HUES48 (cell line): ENCODE data around the gene HNF1B.

Experiments used
- H3K27ac ChIP-seq: one replicate; pipeline ENCODE4 v1.7.0; 2013; ENCODE audit warnings: low read depth, low read length, inconsistent platforms
- H3K27me3 ChIP-seq: 2 replicates; pipeline ENCODE4 v1.6.1; 2013; ENCODE audit warnings: mild to moderate bottlenecking, low read length; ENCODE audit not compliant: control insufficient read depth, insufficient read depth
- H3K36me3 ChIP-seq: 2 replicates; pipeline ENCODE4 v1.6.1; 2013; ENCODE audit warnings: low read length; ENCODE audit not compliant: control insufficient read depth, insufficient read depth
- H3K4me1 ChIP-seq: 2 replicates; pipeline ENCODE4 v1.6.1; 2013; ENCODE audit warnings: mild to moderate bottlenecking, low read length; ENCODE audit not compliant: control insufficient read depth, insufficient read depth
- H3K4me3 ChIP-seq: 2 replicates; pipeline ENCODE4 v1.5.1; 2013; ENCODE audit warnings: mild to moderate bottlenecking, low read depth, low read length
- H3K9ac ChIP-seq: 2 replicates; pipeline ENCODE4 v1.6.1; 2013; ENCODE audit warnings: mild to moderate bottlenecking, low read depth, low read length, moderate library complexity
- H3K9me3 ChIP-seq: 2 replicates; pipeline ENCODE4 v1.6.1; 2013; ENCODE audit warnings: low read length; ENCODE audit not compliant: control insufficient read depth, insufficient read depth

Gene HNF1B

GRCh38 chr17:37700881-37701280, 44.0 kb downstream of the HNF1B start:
- Histone ChIP-seq H3K9me3 (no peaks in the 10 kb centered on the region), H3K4me3 (no peak overlapping the region), H3K36me3 (no peaks in the 10 kb centered on the region)

GRCh38 chr17:37699285-37699973, 45.4 kb downstream of the HNF1B start:
- Histone ChIP-seq H3K4me3 (no peak overlapping the region), H3K9me3 (peaks cover 9% of the 10 kb centered on the region), H3K36me3 (no peaks in the 10 kb centered on the region), H3K27me3 (no peaks in the 10 kb centered on the region), H3K9ac (no peak overlapping the region), H3K27ac (no peak overlapping the region), H3K4me1 (no peaks in the 10 kb centered on the region)

More at GRCh38 chr17:37700881-37701280, 44.0 kb downstream of the HNF1B start:
- Histone ChIP-seq H3K27me3 (no peaks in the 10 kb centered on the region), H3K27ac (no peak overlapping the region), H3K4me1 (no peaks in the 10 kb centered on the region), H3K9ac (no peak overlapping the region)

GRCh38 chr17:37698911-37699255, 46.0 kb downstream of the HNF1B start:
- no peak overlapping the region for H3K9ac ChIP-seq
- no peaks in the 10 kb centered on the region for H3K27me3 ChIP-seq
- H3K27ac ChIP-seq = no peak overlapping the region
- H3K4me1 ChIP-seq = no peaks in the 10 kb centered on the region
- H3K9me3 ChIP-seq = peaks cover 10% of the 10 kb centered on the region
- no peaks in the 10 kb centered on the region for H3K36me3 ChIP-seq
- H3K4me3 ChIP-seq = no peak overlapping the region

- no peaks in the 10 kb centered on the region for H3K36me3 ChIP-seq
- no peak overlapping the region for H3K9ac ChIP-seq
- H3K4me3 ChIP-seq = no peak overlapping the region
- no peaks in the 10 kb centered on the region for H3K27me3 ChIP-seq
- H3K27ac ChIP-seq = no peak overlapping the region
- no peaks in the 10 kb centered on the region for H3K4me1 ChIP-seq
- peaks cover 10% of the 10 kb centered on the region for H3K9me3 ChIP-seq
These were observed 46.5 kb downstream of the HNF1B start for GRCh38 chr17:37698132-37698910.

GRCh38 chr17:37697381-37697780, 47.5 kb downstream of the HNF1B start:
- H3K27me3 ChIP-seq = no peaks in the 10 kb centered on the region
- H3K4me3 ChIP-seq = no peak overlapping the region
- H3K4me1 ChIP-seq = no peaks in the 10 kb centered on the region
- no peaks in the 10 kb centered on the region for H3K36me3 ChIP-seq
- no peak overlapping the region for H3K9ac ChIP-seq
- H3K9me3 ChIP-seq = peaks cover 10% of the 10 kb centered on the region
- H3K27ac ChIP-seq = no peak overlapping the region

- no peaks in the 10 kb centered on the region for H3K36me3 ChIP-seq
- H3K27me3 ChIP-seq = no peaks in the 10 kb centered on the region
- peaks cover 10% of the 10 kb centered on the region for H3K9me3 ChIP-seq
- no peak overlapping the region for H3K9ac ChIP-seq
- H3K4me1 ChIP-seq = no peaks in the 10 kb centered on the region
- no peak overlapping the region for H3K4me3 ChIP-seq
- H3K27ac ChIP-seq = no peak overlapping the region
These were observed 48.5 kb downstream of the HNF1B start for GRCh38 chr17:37696366-37696765.

GRCh38 chr17:37695726-37696125, 49.1 kb downstream of the HNF1B start:
- no peaks in the 10 kb centered on the region for H3K36me3 ChIP-seq
- H3K4me1 ChIP-seq = no peaks in the 10 kb centered on the region
- no peaks in the 10 kb centered on the region for H3K27me3 ChIP-seq
- peaks cover 10% of the 10 kb centered on the region for H3K9me3 ChIP-seq
- no peak overlapping the region for H3K9ac ChIP-seq
- H3K27ac ChIP-seq = no peak overlapping the region
- H3K4me3 ChIP-seq = no peak overlapping the region

- no peaks in the 10 kb centered on the region for H3K4me1 ChIP-seq
- H3K9me3 ChIP-seq = peaks cover 10% of the 10 kb centered on the region
- H3K36me3 ChIP-seq = no peaks in the 10 kb centered on the region
- no peak overlapping the region for H3K4me3 ChIP-seq
- H3K27me3 ChIP-seq = no peaks in the 10 kb centered on the region
- no peak overlapping the region for H3K9ac ChIP-seq
- no peak overlapping the region for H3K27ac ChIP-seq
These were observed 50.1 kb downstream of the HNF1B start for GRCh38 chr17:37694734-37695133.

GRCh38 chr17:37693328-37693727, 51.5 kb downstream of the HNF1B start:
- Histone ChIP-seq H3K4me3 (no peak overlapping the region), H3K27me3 (no peaks in the 10 kb centered on the region), H3K9ac (no peak overlapping the region), H3K4me1 (no peaks in the 10 kb centered on the region), H3K36me3 (no peaks in the 10 kb centered on the region), H3K9me3 (peaks cover 10% of the 10 kb centered on the region), H3K27ac (no peak overlapping the region)

- H3K4me1 ChIP-seq = no peaks in the 10 kb centered on the region
These were observed 53.1 kb downstream of the HNF1B start for GRCh38 chr17:37691807-37692206.

GRCh38 chr17:37689317-37689716, 55.5 kb downstream of the HNF1B start:
- no peak overlapping the region for H3K9ac ChIP-seq
- H3K9me3 ChIP-seq = peaks cover under 1% of the 10 kb centered on the region; the same call in 1 of the 2 replicates
- H3K36me3 ChIP-seq = no peaks in the 10 kb centered on the region
- no peaks in the 10 kb centered on the region for H3K4me1 ChIP-seq
- H3K27me3 ChIP-seq = no peaks in the 10 kb centered on the region
- no peak overlapping the region for H3K4me3 ChIP-seq
- no peak overlapping the region for H3K27ac ChIP-seq

More at GRCh38 chr17:37691807-37692206, 53.1 kb downstream of the HNF1B start:
- Histone ChIP-seq H3K9ac (no peak overlapping the region), H3K4me3 (no peak overlapping the region), H3K27ac (no peak overlapping the region), H3K9me3 (peaks cover 10% of the 10 kb centered on the region), H3K27me3 (no peaks in the 10 kb centered on the region), H3K36me3 (no peaks in the 10 kb centered on the region)
